ENCODE data around the gene TUBD1. TPM values are rescaled to one million over a fixed set of nuclear protein-coding genes. Genes with fewer than 3 reads are reported as not detected.
A peak's percentile ranks its signal among the peaks of the same experiment; 100 is the strongest.
"Not testable (repeated sequence)": the region's sequence is repeated elsewhere in the genome, so short reads cannot be mapped to it uniquely, and the experiment has no call there.

Gene TUBD1
- total RNA-seq, 4 donors from 2014 or later = 4.2 to 16.5 (median 8.4) TPM

DNA sequence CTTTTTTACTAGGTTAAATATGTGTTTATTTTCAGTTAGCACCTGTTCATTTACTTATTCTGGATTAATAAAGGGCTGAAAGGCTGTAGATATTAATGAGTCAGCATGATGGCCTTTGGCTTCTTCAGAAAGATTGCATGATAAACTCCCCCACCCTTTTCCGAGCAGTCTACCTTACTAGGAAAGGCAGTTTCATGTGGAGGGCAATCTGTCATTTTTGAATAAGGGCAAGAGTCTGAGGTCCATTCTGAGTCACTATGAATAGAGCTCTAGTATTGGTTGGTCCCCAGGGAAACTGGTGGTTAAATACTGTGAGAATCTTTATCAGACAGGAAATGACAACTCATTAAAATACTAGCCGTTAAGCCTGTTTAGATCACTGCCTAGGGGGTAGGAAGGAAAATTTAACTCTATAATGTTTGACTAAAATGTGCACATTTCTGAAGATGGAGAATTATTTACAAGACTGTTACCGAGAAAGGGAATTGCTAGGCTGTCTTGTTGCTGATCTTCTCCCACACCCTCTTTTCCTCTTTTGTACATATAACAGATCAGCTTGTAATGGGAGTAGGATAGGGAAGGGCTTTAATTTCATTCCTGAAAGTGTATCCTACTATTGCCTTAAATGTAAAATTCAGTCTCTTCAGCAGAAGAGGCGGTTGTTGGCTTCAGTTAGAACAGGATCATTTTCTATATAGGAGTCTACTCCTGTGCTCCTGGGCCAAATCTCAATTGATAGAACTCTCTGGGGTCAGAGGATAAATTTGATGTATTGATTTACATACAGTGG is 63.3 kb downstream of the TUBD1 start:
- Histone ChIP-seq H3K27ac (peak overlapping the region; percentile 35 to 92 (median 84)), H3K4me1 (peaks cover 5 to 73% (median 49%) of the 10 kb centered on the region in 4 donors), H3K27me3 (no peaks in the 10 kb centered on the region), H3K4me3 (no peak overlapping the region), H3K36me3 (no peaks in the 10 kb centered on the region), H3K9me3 (no peaks in the 10 kb centered on the region)
- DNase-seq (ENCODE audit: low spot score in 2 of 2) = no peak
- 15 to 17% methylated on average over 4 of the region's 4 CpGs for WGBS, 2 donors
- TF ChIP-seq, protein P1, sequence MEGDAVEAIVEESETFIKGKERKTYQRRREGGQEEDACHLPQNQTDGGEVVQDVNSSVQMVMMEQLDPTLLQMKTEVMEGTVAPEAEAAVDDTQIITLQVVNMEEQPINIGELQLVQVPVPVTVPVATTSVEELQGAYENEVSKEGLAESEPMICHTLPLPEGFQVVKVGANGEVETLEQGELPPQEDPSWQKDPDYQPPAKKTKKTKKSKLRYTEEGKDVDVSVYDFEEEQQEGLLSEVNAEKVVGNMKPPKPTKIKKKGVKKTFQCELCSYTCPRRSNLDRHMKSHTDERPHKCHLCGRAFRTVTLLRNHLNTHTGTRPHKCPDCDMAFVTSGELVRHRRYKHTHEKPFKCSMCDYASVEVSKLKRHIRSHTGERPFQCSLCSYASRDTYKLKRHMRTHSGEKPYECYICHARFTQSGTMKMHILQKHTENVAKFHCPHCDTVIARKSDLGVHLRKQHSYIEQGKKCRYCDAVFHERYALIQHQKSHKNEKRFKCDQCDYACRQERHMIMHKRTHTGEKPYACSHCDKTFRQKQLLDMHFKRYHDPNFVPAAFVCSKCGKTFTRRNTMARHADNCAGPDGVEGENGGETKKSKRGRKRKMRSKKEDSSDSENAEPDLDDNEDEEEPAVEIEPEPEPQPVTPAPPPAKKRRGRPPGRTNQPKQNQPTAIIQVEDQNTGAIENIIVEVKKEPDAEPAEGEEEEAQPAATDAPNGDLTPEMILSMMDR (IDR thresholded peaks at IDR 0.05) = no peak
- peak in 1 of 2 donors; percentile 57 for TF ChIP-seq EP300 (IDR thresholded peaks at IDR 0.05)

DNA sequence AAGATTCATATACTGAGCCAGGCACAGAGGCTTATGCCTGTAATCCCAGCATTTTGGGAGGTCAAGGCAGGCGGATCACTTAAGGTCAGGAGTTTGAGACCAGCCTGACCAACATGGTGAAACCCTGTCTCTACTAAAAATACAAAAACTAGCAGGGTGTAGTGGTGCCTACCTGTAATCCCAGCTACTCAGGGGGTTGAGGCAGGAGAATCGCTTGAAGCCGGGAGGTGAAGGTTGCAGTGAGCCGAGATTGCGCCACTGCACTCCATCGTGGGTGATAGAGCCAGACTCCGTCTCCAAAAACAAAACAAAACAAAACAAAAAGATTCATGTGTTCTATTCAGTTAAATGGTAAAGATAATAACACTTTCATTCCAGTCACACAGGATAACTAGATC is 63.9 kb downstream of the TUBD1 start:
- not testable (repeated sequence) for H3K4me3 ChIP-seq; H3K27me3 ChIP-seq; H3K9me3 ChIP-seq; DNase-seq (ENCODE audit: low spot score in 2 of 2); H3K36me3 ChIP-seq
- peaks cover 5 to 73% (median 49%) of the 10 kb centered on the region in 4 donors for H3K4me1 ChIP-seq
- 58 to 66% methylated on average over 7 of the region's 7 CpGs for WGBS, 2 donors
- peak overlapping the region in 3 of 4 donors; percentile 78 to 92 (median 91) for H3K27ac ChIP-seq

DNA sequence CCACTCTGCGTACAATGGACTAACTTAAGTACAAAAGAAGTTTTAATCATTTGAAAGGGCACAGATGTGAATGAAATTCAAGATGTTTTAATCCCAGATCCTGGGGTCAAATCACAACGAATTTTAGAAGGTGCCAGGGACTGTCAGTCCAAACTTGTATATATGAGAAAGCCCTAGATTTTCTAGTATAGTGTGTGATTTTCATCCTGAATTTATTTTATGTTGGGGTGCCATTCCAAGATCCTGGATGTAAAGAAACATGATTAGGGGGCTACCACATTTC is 64.3 kb downstream of the TUBD1 start:
- Histone ChIP-seq H3K4me3 (no peak overlapping the region), H3K27ac (peak overlapping the region in 3 of 4 donors; percentile 78 to 92 (median 91)), H3K36me3 (no peaks in the 10 kb centered on the region), H3K27me3 (no peaks in the 10 kb centered on the region), H3K9me3 (no peaks in the 10 kb centered on the region), H3K4me1 (peaks cover 5 to 73% (median 49%) of the 10 kb centered on the region in 4 donors)
- TF ChIP-seq EP300 (IDR thresholded peaks at IDR 0.05) (no peak), POLR2A (IDR thresholded peaks at IDR 0.05) (no peak)
- TF ChIP-seq, protein P1 (IDR thresholded peaks at IDR 0.05) = no peak
- no peak for DNase-seq (ENCODE audit: low spot score in 2 of 2)
- 56 to 68% methylated on average over 2 of the region's 2 CpGs for WGBS, 2 donors

DNA sequence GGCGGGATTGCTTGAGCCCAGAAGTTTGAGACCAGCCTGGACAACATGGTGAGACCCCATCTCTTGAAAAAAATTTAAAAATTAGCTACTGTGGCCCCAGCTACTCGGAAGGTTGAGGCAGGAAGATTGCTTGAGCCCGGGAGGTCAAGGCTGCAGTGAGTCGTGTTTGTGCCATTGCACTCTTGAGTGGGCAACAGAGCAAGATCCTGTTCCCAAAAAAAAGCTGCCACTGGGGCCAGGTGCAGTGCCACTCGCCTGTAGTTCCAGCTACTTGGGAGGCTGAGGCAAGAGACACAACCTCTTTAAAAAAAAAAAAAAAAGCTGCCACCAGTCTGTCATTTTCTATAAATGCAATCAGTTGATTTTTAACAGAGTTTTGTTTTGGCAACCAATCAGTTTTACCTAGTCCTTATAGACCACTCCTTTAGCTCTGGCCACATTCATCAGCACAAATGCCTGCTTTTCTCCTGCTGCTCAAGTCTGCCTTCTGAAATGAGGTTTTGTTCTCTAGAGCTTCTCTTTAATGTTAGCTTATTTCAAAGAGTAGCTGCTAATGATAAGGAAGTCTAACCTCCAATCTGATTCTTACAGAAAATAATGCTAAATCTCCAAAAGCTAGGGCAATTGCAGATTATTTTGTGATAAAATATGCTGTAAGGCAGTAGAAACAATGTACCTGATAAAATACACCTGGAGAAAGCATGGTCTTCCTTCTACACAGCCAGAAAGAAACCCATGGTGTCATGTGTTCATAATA is 64.8 kb downstream of the TUBD1 start:
- Histone ChIP-seq H3K9me3 (no peaks in the 10 kb centered on the region), H3K36me3 (peaks cover 0 to 3% (median 0%) of the 10 kb centered on the region in 3 donors), H3K27me3 (no peaks in the 10 kb centered on the region), H3K4me3 (no peak overlapping the region), H3K27ac (peak overlapping the region in 3 of 4 donors; percentile 78 to 92 (median 91)), H3K4me1 (peaks cover 5 to 73% (median 49%) of the 10 kb centered on the region in 4 donors)
- no peak for TF ChIP-seq EP300 (IDR thresholded peaks at IDR 0.05)
- TF ChIP-seq, protein P1 (IDR thresholded peaks at IDR 0.05) = no peak
- TF ChIP-seq POLR2A (IDR thresholded peaks at IDR 0.05) = no peak
- no peak for DNase-seq (ENCODE audit: low spot score in 2 of 2)
- WGBS, 2 donors = 90 to 92% methylated on average over 5 of the region's 5 CpGs

DNA sequence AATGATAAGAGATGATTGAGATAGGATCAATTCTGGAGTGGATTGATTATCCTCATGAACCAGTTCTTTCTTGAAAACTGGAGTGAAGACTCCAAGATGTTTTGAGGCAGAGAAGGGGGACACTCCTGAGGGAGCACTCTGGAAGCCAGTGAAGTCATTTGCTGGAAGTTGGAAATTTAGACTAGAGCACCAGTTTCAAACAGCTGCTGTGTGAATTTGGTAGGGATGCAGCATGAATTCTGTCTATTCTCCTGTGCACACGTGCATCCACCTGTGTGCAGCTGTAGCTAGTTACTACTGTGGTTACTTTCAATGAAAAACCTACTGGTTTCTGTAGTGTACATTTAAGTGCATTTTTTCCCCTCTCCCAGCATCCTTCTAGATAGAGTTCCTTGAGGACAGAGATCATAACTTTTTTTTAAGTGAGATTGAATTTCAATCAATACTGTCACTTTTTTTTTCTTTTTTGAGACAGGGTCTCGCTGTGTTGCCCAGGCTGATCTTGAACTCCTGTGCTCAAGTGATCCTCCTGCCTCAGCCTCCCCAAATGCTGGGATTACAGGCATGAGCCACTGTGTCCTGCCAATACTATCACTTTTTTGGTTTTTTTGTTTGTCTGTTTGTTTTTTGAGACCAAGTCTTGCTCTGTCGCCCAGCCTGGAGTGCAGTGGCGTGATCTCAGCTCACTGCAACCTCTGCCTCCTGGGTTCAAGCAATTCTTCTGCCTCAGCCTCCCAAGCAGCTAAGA is 65.9 kb downstream of the TUBD1 start:
- H3K4me1 ChIP-seq = peaks cover 5 to 70% (median 49%) of the 10 kb centered on the region in 4 donors
- DNase-seq (ENCODE audit: low spot score in 2 of 2) = no peak

More for the DNA sequence above, 65.9 kb downstream of the TUBD1 start:
- H3K27me3 ChIP-seq = no peaks in the 10 kb centered on the region
- 90 to 94% methylated on average over 4 of the region's 4 CpGs for WGBS, 2 donors
- TF ChIP-seq, protein P1 (IDR thresholded peaks at IDR 0.05) = no peak
- TF ChIP-seq EP300 (IDR thresholded peaks at IDR 0.05) (no peak), POLR2A (IDR thresholded peaks at IDR 0.05) (no peak)
- no peak overlapping the region for H3K4me3 ChIP-seq
- H3K36me3 ChIP-seq = peaks cover 0 to 6% (median 0%) of the 10 kb centered on the region in 3 donors
- H3K9me3 ChIP-seq = no peaks in the 10 kb centered on the region
- peak overlapping the region; percentile 78 to 92 (median 84) for H3K27ac ChIP-seq

Data from tibial nerve (tissue), 4 donors.